HG02678 (cell line): ENCODE measurements around the gene RFXANK.
"Not testable (repeated sequence)": the region's sequence is repeated elsewhere in the genome, so short reads cannot be mapped to it uniquely, and the experiment has no call there.

Experiments
- ATAC-seq: cut with Tn5 transposase; IDR thresholded peaks from one replicate; pipeline ENCODE4 v1.9.1; 2021; ENCODE audit warnings: mild to moderate bottlenecking, moderate library complexity; ENCODE audit not compliant: unreplicated experiment

The RFXANK gene

DNA sequence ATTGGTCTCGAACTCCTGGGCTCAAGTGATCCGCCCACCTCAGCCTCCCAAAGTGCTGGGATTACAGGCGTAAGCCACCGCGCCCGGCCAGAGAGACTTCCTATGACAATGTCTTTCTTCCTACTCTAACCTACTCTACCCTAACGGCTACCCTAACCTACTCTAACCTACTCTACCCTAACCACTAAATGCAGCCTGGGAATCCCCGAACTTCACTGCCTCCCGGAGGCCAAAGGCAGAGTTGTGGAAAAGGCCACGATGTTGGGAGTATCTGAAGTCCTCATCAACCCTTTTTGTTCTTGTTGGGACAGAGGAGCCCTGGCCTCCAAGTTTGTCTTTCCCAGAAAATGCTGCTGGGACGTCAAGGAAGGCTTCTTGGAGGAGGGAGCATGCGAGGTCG lies 12.1 kb downstream of the RFXANK start:
- no peak for ATAC-seq

DNA sequence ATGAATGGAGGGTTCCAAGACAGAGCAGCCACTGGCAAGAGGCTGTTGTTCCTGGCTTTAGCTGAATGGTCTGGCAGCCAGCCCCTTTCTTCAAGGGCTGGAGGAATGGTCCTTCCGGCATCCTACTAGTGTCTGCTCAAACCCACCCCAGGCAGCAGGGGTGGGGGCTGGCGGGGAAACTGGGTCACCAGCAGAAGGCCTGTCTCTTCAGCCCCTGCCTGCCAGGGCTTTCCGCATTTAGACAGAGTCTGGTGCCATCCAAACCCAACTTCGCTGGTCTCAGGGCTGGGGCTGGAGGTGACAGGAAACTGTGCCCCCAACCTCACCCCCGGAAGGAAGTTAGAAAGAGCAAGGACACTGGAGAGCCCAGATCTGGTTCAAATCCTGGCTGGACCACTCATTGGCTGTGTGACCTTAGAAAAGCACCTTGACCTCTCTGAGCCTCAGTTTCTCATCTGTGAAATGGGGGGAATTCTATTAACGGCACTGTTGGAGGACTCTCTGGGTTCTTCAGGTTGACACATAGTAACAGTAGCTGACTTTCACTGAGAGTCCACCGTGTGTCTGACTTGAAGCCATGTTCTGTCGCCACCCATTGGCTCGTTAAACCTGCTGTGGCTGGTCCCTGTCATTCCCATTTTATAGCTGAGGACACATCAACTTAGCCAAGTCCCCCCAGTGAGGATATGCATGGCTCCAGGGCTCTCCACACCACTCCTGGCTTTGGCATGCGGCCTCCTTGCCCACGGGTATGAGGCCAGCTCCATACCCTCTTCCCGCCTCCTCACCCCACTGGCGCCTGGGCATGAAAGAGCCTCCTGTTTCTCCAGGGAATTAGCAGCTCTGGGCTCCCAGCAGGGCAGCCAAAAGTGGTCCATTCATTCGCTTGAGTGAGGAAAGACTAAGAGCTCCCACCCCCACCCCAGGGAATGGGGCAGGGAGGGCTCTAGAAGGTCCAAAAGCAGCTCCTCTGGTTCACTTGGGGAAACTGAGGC lies 13.7 kb downstream of the RFXANK start:
- no peak for ATAC-seq

DNA sequence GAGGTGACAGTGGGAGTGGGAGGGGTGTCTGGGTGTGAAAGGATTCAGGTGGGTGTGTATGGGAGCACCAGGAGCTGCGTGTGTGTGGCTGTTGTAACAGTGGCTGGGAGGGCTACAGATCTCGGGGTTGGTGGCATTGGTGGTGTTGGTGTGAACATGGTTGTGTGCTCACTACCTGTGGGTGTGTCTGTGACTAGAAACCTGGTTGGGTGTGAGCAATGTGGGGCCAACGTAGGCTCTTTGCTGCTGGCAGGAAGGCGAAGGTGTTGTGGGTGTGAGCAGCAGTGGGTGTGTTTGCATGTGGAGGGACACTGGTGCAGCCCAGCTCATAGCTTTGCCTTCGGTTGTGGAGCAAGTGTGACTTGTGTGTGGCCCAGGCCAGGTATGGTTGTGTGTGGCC lies 14.9 kb downstream of the RFXANK start:
- no peak for ATAC-seq

DNA sequence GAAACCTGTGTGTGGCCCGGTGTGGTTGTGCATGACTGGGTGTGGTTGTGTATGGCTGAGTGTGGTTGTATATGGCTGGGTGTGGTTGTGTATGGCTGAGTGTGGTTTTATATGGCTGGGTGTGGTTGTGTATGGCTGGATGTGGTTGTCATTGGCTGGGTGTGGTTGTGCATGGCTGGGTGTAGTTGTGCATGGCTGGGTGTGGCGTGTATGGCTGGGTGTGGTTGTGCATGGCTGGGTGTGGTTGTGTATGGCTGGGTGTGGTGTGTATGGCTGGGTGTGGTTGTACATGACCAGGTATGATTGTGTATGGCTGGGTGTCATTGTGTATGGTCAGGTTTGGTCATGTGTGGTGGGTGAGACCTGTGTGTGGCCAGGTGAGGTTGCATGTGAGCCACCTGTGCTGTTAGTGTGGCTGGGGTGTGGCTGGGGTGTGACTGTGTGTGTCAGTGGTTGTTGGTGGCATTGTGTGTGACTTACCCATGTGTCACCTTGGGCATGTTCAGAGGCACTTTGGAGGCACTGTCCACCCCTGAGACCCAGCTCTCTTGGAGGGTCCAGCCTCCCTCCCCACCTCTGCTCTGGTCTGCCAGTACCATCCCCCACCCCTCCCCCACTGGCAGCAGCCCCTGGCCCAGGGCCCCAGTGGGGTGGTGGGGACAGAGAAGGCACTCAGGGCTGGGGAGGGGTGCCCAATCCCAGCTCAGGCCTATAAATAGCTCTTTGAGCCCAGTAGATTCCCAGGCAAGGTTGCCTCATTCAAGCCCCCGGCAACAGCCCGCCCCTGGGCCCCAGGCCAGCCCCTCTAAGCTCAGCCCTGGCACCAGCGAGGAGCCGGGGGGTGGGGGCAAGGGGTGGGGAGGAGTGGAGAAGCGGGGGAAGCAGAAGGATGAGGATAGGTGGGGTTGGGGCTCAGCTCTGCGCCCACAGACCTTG lies 15.8 kb downstream of the RFXANK start:
- no peak for ATAC-seq

DNA sequence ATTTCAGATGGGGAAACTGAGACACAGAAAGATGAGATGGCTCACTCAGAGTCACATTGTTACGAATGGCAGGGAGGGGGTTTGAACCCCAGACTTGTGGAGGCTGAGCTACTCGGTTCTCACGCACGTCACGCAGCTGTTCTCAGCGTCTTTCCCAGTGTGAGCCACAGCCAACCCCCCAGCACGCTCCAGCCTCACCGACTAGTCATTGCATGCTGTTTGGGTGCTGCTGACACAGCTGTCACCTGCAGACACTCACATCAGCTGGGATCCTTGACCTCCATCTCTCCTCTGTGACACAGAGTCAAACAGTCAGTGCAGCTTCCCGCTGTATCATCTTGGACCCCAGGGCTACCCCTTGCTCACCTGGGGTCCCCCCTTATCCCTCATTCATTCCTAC lies 17.3 kb downstream of the RFXANK start:
- no peak for ATAC-seq

DNA sequence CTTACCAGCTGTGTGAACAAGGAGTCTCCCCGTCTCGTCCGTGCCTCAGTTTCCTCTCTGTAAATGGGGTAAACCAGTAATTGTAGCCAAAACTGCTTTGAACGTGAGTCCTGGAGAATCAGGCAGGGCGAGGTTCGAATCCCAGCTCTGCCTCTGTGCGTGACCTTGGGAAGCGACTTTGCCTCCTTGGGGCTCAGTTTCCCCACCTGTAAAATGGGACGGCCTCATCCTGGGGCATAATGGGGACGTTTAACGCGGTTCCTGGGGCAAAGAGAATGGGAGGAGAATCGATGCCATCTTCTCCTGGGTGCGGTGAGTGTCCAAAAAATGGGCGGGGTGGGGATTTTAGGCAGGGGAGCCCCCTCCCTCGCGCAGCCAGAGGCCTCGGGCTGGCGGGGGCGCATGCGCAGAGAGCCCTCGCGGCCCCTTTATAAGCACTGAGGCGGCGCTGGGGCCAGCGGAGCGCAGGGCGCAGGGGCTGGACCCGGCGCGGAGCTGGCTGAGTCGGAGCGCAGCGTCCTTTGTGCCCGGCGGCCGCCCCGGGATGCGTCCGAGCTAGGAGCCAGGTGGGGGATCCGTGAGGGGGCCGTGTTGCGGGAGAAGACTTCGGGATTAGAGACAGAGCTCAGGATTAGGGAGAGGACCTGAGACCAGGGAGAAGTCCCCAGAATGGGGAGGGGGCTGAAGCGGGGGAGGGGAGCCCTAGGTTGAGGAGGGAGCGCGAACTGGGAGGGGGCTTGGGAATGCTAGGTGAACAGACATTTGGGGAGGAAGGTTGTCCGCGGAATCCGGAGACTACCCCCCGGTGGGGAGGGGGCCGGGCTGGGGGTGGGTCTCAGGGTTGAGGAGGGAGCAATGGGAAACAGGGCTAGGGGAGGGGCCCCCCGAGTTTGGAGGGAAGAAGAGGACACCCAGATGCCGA lies 19.7 kb downstream of the RFXANK start, which contains the start of gene NCAN:
TSS of gene NCAN (plus strand) at position 460 of the 922 bp plus-strand sequence. CDS start 4,996 bp downstream, outside the sequence.
- no peak for ATAC-seq

DNA sequence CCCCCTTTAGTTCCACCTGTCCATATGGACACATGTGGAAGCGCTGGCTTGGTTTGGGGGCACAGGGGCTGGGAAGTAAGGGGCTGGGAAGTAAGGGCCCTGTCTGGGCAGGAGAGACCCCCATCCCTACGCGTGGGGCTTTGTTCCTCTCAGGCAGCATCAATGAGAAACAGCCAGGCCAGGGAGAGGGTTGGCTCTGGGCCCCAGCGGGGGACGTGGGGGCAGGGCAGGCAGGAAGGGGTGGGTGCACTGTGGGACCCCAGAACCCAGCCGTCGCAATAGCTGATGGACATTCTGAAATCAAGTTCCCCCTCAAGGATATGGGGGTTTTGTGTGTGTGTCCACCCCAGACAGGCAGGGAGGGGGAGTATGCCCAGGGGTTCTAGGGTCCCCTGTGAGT lies 20.9 kb downstream of the RFXANK start:
- no peak for ATAC-seq

DNA sequence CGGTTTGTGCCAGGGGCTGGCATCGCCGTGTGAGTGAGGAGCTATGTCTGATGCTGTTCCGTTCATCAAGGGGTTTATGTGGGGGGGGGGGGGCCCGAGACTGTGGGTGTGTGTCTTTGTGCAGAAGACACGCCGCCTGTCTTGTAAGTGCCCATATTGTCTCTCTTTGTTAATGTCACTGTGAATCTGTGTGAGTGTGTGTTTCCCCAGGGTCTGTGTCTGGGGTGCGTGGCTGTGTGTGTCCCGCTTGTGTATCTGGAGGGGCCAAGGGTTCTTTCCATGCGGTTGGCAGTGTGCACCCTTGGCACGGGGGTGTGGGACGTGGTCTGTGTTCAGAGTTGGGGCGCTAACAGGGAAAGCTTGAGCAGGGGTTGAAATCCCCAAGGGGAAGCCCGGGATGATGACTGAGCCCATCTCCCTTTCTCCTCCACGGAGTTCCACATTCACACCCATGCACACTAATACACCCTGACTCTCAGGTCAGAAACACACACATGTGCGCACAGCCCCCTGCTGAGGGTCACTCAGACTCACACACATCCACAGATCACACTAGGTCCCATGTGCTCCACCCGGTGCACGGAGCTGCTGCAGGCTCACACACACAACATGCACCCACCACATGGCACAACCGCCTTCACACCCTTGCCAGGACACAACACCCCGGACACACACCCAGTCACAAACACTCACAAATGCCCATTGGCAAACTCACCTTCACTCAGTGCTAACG lies 21.5 kb downstream of the RFXANK start:
- ATAC-seq: no peak

DNA sequence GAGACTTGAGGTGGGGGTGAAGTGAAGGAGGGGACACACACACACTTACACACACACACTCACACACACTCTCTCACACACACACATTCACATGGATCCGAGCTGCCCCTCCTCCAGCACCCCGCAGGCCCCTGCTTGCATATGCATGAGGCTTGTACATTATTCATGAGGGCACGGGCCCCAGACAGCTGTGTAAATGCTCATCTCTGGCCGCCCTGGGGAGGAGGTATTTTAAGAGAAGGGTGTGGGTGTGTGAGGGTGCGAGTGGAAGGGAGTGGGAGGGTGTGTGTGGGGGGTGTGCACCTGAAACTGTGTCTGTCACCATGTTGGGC lies 22.1 kb downstream of the RFXANK start:
- no peak for ATAC-seq

DNA sequence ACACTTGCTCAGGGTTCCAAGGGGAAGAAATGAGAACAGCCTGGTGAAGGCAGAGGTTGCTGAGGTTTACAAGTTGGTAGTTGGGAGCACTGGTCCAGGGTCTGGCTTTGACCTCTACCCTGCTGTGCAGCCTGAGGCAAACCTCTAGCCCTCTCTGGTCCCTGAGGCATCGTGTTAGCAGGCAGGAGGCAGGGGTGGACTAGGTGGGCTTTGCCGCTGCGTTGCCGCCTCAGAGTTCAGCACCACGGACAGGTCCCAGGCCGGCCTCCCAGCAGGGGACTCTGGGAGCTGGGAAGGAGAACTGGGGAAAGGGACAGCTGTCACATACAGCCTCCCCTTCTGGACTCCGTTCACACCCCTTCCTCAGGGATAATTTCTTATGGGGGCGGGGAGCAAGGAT lies 22.8 kb downstream of the RFXANK start:
- no peak for ATAC-seq

DNA sequence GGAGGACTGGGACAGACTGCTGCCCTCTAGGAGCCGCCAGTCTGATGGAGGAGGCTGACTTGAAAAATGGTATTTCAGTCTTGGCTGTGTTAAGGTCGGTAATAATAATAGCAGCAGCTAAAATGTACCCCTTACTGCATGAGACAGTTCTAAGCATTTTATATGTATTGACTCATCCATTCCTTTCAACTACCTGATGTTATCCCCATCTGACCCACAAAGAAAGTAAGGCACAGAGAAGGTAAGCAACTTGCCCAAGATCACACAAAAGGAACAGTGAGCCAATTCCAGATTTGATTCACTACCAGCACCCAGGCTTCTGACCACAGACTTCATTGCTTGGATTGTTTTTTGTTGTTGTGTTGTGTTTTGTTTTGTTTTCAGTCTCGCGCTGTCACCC lies 23.7 kb downstream of the RFXANK start:
- no peak for ATAC-seq

DNA sequence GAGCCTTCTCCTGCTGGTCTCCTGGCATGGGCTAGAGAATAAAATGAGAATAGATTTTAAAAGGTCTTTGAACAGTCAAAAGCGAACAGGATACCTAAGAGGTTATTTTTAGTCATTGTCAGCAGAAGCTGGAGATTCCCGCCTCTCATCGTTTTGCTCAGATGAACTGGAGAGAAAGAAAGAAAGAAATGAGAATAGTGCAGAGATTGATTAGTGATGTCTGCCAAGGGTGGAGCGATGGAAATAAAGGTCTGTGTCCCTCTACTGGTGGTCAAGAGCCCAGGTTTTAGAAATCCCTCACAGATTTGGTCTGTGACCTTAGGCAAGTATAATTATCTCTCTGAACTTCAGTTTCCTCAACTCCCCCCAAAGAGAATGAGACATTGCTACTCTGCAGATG lies 25.0 kb downstream of the RFXANK start:
- no peak for ATAC-seq

DNA sequence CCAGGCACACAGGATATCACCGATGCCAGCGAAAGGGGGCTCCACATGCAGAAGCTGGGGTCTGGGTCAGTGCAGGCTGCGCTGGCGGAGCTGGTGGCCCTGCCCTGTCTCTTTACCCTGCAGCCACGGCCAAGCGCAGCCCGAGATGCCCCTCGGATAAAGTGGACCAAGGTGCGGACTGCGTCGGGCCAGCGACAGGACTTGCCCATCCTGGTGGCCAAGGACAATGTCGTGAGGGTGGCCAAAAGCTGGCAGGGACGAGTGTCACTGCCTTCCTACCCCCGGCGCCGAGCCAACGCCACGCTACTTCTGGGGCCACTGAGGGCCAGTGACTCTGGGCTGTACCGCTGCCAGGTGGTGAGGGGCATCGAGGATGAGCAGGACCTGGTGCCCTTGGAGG lies 26.9 kb downstream of the RFXANK start:
- ATAC-seq: no peak

DNA sequence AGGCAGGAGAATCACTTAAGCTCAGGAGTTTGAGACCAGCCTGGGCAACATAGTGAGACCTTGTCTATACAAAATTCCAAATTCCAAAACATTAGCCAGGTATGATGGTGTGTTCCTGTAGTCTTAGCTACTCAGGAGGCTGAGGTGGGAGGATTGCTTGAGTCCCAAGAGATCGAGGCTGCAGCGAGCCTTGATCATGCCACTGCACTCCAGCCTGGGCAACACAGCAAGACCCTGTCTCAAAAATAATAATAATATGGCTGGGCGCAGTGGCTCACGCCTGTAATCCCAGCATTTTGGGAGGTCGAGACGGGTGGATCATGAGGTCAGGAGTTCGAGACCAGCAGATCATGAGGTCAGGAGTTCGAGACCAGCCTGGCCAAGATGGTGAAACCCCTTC lies 28.9 kb downstream of the RFXANK start:
- not testable (repeated sequence) for ATAC-seq

DNA sequence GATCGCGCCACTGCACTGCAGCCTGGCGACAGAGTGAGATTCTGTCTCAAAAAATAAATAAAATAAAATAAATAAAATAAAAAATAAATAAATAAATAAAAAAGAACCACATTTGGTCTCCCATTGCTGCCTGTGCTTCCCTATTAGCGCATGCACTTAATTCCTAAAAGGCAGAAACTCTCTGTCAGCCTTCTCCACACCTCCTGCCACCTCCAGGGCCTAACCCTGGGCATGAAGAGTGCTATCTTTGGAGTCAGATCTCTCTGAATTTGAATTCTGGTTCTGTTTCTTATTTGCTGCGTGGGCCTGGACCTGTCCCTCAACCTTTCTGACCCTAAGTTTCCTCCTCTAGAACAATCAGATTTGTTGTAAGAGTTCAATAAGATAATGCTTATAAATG lies 31.0 kb downstream of the RFXANK start:
- ATAC-seq: no peak

DNA sequence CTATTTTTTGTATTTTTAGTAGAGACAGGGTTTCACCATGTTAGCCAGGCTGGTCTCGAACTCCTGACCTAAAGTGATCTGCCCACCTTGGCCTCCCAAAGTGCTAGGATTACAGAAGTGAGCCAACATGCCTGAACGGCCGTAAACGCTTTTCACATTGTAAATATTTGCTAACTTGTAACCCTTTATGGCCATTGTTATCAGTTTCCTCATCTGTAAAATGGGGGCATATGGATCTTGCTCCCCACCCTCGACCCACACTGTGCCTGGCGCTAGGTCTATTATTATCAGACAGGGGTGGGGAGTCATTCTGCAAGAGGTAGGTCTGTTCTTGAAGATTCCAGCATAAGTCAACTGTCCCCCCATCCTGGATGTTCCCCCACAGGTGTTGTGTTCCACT lies 31.6 kb downstream of the RFXANK start:
- ATAC-seq: no peak

DNA sequence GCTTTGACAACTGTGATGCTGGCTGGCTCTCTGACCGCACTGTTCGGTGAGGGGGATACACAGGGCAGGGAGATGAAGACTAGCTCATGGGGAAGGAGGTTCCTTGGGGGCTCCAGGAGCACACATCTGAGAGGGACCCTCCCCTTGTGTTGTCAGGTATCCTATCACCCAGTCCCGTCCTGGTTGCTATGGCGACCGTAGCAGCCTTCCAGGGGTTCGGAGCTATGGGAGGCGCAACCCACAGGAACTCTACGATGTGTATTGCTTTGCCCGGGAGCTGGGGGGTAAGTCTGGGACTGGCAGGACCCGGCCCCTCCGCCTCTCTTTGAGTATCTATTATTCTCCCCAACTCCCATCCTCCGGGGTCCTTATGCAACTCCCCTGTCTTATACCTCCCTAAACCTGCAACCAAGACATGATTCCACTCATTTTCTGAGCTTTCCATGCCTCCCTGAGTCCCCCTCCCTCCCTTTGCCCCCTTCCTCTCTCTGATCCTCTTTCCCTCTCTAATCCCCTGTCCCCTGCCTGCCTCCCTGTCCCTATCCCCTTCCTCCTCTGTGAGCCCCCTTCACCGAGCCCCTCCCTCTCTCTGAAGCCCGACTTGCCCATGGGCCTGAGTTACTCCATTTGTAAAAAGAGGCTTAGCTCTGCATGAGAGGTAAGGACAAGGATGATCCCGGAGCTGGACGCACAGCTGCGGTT lies 32.2 kb downstream of the RFXANK start:
- ATAC-seq: no peak

DNA sequence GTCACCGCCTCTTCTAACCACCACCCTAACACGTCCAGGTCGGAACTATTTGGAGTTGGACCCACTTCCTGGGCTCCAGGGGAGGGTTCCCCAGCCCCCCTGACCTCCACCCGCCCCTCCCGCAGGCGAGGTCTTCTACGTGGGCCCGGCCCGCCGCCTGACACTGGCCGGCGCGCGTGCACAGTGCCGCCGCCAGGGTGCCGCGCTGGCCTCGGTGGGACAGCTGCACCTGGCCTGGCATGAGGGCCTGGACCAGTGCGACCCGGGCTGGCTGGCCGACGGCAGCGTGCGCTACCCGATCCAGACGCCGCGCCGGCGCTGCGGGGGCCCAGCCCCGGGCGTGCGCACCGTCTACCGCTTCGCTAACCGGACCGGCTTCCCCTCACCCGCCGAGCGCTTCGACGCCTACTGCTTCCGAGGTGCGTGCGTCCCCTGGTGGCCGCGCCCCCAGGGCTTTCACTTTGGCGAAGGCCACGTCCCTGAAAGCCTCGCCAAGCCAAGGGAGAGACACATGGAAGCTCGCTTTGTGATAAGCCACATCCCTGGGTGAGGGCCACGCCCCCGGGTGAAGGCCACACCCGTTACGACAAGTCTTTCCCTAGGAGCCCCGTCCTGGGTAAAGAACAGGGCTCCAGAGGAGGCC lies 32.9 kb downstream of the RFXANK start:
- ATAC-seq: no peak

DNA sequence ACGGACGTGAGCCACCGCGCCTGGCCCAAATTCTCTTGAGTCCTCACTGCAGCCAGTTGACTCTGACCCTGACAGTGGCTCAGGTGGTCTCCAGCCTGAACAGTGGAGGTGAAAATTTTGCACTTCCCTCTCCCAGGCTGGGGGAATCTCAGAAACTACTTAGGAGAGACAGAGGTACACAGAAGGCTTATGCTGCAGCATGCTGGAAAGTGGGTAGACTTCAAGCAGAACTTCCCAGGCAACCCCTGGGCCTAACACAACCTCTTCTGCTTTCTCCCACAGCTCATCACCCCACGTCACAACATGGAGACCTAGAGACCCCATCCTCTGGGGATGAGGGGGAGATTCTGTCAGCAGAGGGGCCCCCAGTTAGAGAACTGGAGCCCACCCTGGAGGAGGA lies 34.1 kb downstream of the RFXANK start:
- no peak for ATAC-seq
